Measurements from ENCODE around the gene PPM1J.

The PPM1J gene

GRCh38 chr1:112702067-112702395 lies 13.1 kb downstream of the PPM1J start:
- DNase-seq (ENCODE audit: low read depth), result no peak
- H3K4me3 ChIP-seq (ENCODE audit: low read depth, low read length), result no peak overlapping the region
- TF ChIP-seq CTCF (IDR thresholded peaks at IDR 0.05; ENCODE audit: control insufficient read depth, extremely low read depth, insufficient read depth), result no peak

- no peak for TF ChIP-seq CTCF (IDR thresholded peaks at IDR 0.05; ENCODE audit: control insufficient read depth, extremely low read depth, insufficient read depth)
- H3K4me3 ChIP-seq (ENCODE audit: low read depth, low read length), result no peak overlapping the region
- DNase-seq (ENCODE audit: low read depth), result no peak
These were observed 13.7 kb downstream of the PPM1J start for GRCh38 chr1:112701227-112702066.

GRCh38 chr1:112700290-112701226 lies 14.6 kb downstream of the PPM1J start:
- DNase-seq (ENCODE audit: low read depth), result peak; percentile 71
- no peak for TF ChIP-seq CTCF (IDR thresholded peaks at IDR 0.05; ENCODE audit: control insufficient read depth, extremely low read depth, insufficient read depth)
- H3K4me3 ChIP-seq (ENCODE audit: low read depth, low read length), result no peak overlapping the region

GRCh38 chr1:112699425-112700144 lies 15.5 kb downstream of the PPM1J start:
- no peak for TF ChIP-seq CTCF (IDR thresholded peaks at IDR 0.05; ENCODE audit: control insufficient read depth, extremely low read depth, insufficient read depth)
- no peak overlapping the region for H3K4me3 ChIP-seq (ENCODE audit: low read depth, low read length)
- DNase-seq (ENCODE audit: low read depth), result no peak

- DNase-seq (ENCODE audit: low read depth), result peak; percentile 80
- TF ChIP-seq CTCF (IDR thresholded peaks at IDR 0.05; ENCODE audit: control insufficient read depth, extremely low read depth, insufficient read depth), result no peak
- no peak overlapping the region for H3K4me3 ChIP-seq (ENCODE audit: low read depth, low read length)
These were observed 16.5 kb downstream of the PPM1J start for GRCh38 chr1:112698366-112699310.

GRCh38 chr1:112697781-112698201 lies 17.3 kb downstream of the PPM1J start:
- DNase-seq (ENCODE audit: low read depth), result no peak

More at GRCh38 chr1:112697781-112698201, 17.3 kb downstream of the PPM1J start:
- no peak overlapping the region for H3K4me3 ChIP-seq (ENCODE audit: low read depth, low read length)
- TF ChIP-seq CTCF (IDR thresholded peaks at IDR 0.05; ENCODE audit: control insufficient read depth, extremely low read depth, insufficient read depth), result no peak

Measured in LNCaP clone FGC (cell line).